Measurements from ENCODE around the gene TSGA10.

The TSGA10 gene

DNA sequence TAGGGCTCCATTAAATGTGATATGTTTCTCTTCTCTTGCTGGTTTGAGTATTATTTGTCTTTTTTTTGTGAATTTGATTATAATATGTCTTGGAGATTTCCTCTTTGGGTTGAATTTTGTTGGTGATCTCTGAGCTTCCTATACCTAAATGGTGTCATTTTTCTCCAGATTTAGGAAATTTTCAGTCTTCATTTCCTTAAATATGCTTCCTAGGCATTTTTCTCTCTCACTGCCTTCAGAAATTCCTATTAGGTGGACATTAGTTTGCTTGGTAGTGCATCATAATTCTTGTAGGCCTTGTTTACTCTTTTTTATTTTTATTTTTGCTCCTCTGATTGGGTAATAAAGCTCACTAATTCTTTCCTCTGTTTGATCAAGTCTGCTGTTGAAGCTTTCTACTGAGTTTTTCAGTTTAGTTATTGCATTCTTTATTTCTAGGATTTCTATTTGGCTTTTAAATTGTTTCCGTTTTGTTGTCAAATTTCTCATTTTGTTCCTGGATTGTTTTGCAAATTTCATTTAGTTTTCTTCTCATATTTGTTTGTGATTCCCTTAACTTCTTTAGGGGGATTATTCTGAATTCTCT lies 182.1 kb downstream of the TSGA10 start:
- no peak for DNase-seq (ENCODE audit: insufficient read length, low spot score)
- TF ChIP-seq POLR2A (IDR thresholded peaks at IDR 0.05; ENCODE audit: low read depth, low read length): no peak
- no peak for FAIRE-seq

DNA sequence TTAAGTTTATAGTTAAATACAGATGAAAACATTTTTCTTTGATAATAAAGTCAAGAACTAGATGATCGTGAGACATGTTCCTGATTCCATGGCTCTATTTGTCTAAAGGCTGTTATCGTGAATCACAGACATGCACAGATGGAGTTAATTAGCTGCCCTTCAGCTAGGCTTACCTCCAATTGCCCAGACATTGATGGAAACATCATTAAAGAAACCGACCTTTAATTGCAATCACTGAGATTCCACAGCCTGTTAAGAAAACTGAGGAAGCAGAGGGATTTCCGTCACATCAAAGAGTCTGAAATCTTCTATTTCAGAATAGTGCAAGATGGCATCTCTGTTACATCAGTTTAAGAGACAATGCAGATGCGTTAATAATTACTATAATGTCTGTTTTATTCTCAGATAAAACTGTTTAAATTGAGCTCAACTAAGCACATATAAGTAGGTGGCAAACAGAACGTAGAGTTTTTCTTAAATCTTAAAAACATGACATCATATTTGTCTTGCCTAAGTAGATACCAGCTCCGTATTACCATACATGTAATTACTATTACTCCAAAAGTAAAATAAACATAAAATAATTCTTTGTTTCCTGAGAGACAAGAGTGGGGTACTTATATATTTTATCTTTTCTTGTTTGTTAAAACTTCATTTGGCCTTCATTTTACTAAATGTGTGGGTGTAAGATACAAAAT lies 194.8 kb downstream of the TSGA10 start:
- no peak for FAIRE-seq
- no peak for TF ChIP-seq POLR2A (IDR thresholded peaks at IDR 0.05; ENCODE audit: low read depth, low read length)
- DNase-seq (ENCODE audit: insufficient read length, low spot score): no peak

DNA sequence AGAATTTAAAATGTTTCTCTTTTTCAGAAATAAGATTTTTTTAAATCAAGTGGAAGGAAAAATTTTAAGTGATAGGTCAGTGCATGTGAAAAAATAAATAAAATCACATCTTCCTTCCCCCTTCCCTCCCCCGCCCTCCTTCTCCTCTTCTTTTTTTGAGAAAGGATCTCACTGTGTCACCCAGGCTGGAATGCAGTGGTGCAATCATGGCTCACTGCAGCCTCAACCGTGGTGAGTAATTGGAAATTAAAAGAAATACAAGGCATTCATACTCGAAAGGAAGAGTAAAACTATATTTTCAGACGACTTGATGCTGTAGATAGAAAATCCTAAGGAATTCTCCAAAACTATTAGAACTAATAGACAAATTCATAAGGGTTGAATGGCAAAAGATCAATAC lies 201.8 kb downstream of the TSGA10 start:
- no peak for DNase-seq (ENCODE audit: insufficient read length, low spot score)
- TF ChIP-seq POLR2A (IDR thresholded peaks at IDR 0.05; ENCODE audit: low read depth, low read length): no peak
- FAIRE-seq: no peak

DNA sequence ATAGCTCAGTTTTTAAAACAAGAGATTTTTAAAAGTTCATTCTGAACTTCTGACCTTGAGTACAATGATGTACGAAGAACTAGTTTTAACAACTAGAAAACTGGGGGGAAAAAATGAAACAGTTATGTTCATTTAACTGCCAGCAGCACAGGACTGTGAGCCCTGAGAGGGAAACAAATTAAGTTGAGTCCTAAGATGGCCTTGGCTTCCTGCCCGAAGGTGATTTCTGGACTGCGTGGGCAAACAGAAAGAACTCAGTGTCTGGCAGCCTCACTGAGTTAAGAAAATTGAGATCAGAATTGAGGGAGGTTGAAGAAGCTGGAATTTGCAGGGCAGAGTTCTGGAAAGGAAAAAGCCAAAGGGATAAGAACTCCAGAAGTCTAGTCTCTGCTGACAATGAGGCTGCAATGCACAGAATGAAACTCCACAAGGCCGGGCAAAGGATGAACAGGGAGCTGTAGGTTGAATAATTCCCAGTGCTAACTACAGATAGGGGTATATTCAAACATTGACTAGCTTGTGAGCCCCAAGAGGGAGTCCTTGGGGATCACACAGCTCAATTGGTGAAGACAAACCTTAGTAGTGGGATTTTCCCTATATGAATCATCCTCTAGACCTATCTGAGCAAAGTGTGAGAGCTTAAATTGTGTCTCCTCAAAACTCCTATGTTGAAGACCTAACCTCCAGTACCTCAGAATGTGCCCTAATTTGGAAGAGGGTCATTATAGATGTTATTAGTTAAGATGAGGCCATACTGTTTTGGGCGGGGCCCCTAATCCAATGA lies 205.6 kb downstream of the TSGA10 start:
- TF ChIP-seq POLR2A (IDR thresholded peaks at IDR 0.05; ENCODE audit: low read depth, low read length): no peak
- DNase-seq (ENCODE audit: insufficient read length, low spot score) (no peak), FAIRE-seq (no peak)

DNA sequence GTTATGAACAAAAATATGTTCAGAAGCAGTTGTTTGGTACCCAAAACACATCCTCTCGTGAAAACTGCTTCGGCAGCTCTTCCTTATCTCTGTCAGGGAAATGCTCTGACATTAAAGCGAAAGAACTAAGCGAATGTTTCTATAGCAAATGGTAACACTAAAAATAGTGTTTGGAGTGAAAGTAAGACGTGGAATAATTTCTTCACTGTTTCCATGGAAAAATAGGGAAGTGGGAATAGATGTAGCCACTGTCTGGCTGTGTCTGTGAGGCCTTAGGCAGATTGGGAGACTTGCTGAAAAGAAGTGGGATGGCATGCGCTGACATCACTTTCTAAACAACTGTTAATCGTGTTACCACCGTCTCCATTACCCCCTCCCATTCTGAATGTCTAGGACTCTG lies 207.2 kb downstream of the TSGA10 start:
- no peak for DNase-seq (ENCODE audit: insufficient read length, low spot score)
- no peak for TF ChIP-seq POLR2A (IDR thresholded peaks at IDR 0.05; ENCODE audit: low read depth, low read length)
- no peak for FAIRE-seq

Data from H54 (cell line).